HCT116 (cell line): ENCODE measurements around the gene DNAJC8.

Experiments
- CTCF ChIP-seq, 3 experiments: fragments of 200-600 bp in 1 of 3; sonication (generic) in 1 of 3; IDR thresholded peaks in 2 of 3; conservative IDR thresholded peaks in 1 of 3; 2 replicates each; pipeline ENCODE4 v1.5.1; 2012 to 2017; ENCODE audit warnings: low read depth in 2 of 3, low read length in 2 of 3, antibody characterized with exemption in 1 of 3, borderline replicate concordance in 1 of 3, control low read depth in 1 of 3, mild to moderate bottlenecking in 1 of 3, mixed read lengths in 1 of 3, mixed run types in 1 of 3, moderate library complexity in 1 of 3; ENCODE audit not compliant: insufficient read depth in 1 of 3
- RAD21 ChIP-seq: IDR thresholded peaks from 2 replicates; pipeline ENCODE4 v1.6.1; 2012; ENCODE audit warnings: low read depth, mild to moderate bottlenecking
- YY1 ChIP-seq: IDR thresholded peaks from 2 replicates; pipeline ENCODE4 v1.6.1; 2011; ENCODE audit warnings: low read length, low read depth, moderate library complexity, mild to moderate bottlenecking; ENCODE audit not compliant: insufficient replicate concordance; ENCODE audit errors: extremely low read depth
- TF ChIP-seq, protein P1 (sequence below): IDR thresholded peaks from 2 replicates; pipeline ENCODE4 v1.6.1; 2011; ENCODE audit warnings: mild to moderate bottlenecking, low read length, moderate library complexity; ENCODE audit not compliant: insufficient replicate concordance; ENCODE audit errors: extremely low read depth

DNA sequence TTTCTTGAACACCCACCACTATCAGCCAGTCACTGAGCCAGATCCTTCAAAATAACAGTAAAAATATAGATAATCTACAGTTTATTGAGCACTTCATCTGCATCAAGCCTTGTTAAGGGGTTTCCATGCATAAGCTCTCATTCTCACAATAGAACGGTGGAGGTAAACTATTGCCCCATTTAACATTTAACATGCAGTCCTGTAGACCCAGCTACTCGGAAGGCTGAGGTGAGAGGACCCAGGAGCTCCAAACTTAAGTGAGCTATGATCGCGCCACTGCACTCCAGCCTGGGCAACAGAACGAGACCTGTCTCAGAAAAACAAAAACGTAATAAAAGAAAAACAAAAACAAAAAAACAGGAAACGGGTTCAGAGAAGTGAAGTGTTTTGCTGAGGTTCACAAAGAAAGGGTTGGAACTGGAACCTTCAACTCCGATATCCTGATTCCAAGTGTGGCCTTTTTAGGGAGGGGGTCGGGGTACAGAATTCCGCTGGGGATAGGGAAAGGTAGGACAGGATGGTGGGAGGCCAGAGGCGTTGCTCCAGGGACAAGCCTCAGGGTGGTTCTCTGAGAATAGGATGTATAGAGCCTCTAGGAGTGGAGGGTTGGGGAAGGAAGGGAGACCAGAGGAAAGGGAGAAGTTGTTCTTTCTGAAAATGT lies 14.9 kb upstream of the DNAJC8 start:
- TF ChIP-seq, protein P1, sequence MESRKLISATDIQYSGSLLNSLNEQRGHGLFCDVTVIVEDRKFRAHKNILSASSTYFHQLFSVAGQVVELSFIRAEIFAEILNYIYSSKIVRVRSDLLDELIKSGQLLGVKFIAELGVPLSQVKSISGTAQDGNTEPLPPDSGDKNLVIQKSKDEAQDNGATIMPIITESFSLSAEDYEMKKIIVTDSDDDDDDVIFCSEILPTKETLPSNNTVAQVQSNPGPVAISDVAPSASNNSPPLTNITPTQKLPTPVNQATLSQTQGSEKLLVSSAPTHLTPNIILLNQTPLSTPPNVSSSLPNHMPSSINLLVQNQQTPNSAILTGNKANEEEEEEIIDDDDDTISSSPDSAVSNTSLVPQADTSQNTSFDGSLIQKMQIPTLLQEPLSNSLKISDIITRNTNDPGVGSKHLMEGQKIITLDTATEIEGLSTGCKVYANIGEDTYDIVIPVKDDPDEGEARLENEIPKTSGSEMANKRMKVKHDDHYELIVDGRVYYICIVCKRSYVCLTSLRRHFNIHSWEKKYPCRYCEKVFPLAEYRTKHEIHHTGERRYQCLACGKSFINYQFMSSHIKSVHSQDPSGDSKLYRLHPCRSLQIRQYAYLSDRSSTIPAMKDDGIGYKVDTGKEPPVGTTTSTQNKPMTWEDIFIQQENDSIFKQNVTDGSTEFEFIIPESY = no peak
- TF ChIP-seq CTCF (IDR thresholded peaks at IDR 0.05 in 2 of 3, conservative IDR thresholded peaks at IDR 0.05 in 1 of 3; ENCODE audit: borderline replicate concordance in 1 of 3, insufficient read depth in 1 of 3, low read depth in 2 of 3, low read length in 2 of 3) = no peak
- TF ChIP-seq YY1 = no peak
- no peak for TF ChIP-seq RAD21
